T1000 (cell line): ENCODE results near the gene NAGPA.

ENCODE experiments used
- DNase-seq: peaks from one replicate; lab custom pipeline; 2025; ENCODE audit warnings: mixed read lengths; lab: John Stamatoyannopoulos, UW

The NAGPA gene

DNA sequence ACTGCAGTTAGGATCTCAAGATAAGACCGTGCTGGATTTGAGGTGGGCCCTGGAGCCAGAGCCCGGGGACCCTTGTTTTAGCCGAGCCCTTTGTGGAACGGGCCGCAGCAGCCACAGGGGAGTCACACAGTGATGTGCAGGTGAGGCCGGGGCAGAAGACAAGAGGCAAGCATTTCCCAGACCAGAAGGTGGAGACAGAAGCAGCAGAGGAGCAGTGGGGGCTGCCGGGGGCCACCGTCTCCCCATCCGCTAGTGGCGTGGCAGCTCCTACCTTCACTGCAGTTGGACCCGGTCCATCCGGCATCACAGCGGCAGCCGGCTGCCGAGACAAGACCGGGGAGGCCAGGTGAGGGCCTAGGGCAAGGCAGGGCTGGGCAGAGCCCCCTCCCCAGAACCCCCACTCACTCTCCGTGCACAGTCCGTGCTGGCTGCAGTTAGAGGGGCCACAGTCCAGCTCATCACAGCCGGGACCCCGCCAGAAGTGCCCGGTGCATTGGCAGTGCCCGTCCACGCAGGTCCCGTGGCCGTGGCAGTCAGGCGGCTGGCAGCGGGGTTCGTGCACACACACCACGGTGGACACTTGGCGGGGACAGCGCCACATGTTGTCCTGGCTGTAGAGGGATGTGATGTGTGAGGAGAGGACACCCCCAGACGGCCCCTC lies 6.0 kb downstream of the NAGPA start:
- DNase-seq, result no peak

GRCh38 chr16:5027086-5027485 lies 6.6 kb downstream of the NAGPA start:
- no peak for DNase-seq

GRCh38 chr16:5026664-5027063 lies 7.1 kb downstream of the NAGPA start:
- DNase-seq, result no peak

DNA sequence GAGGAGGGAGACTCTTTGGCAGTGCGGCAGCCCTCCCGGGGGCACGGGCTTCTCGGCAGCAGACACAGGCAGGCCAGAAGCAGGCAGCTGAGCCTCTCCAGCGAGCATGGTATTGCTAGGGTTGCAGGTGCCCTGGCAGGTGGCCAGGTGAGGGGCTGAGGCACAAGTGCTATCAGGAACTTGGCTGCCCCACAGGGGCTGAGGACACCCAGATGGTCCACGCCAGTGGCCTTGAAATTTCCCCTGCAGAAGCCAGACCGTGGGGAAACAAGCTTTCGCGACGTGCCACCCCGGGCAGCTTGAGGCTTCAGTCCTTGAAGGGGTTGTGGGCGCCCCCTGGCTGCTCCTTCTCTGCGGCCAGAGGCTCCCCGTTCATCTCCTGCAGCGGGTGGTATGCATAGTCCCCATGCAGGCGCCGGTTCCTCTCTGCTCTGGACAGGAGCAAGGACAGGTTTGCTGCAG lies 8.5 kb downstream of the NAGPA start:
- no peak for DNase-seq

DNA sequence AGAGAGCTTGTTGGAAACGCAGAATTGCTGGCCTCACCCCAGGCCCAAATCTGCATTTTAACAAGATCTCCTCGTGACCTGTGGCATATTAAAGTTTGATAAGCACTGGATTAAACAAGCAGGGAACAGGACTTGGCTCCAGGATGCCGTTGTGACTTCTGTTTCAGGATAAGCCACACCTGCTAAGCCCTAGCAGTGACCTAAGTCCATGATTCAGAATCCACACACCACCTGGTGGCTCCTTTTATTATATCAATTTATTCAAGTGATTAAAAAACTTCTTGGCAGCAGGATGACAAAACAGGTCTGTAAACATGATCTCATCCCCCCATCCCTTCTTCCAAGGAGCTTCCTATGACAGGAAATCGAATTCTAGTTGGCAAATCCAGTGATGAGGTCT lies 9.1 kb downstream of the NAGPA start:
- DNase-seq, result no peak

GRCh38 chr16:5022521-5022920 lies 11.2 kb downstream of the NAGPA start:
- no peak for DNase-seq

- no peak for DNase-seq
Observed at GRCh38 chr16:5020551-5020950, 13.2 kb downstream of the NAGPA start.

- DNase-seq, result no peak
Observed at GRCh38 chr16:5019775-5020174, 14.0 kb downstream of the NAGPA start.

DNA sequence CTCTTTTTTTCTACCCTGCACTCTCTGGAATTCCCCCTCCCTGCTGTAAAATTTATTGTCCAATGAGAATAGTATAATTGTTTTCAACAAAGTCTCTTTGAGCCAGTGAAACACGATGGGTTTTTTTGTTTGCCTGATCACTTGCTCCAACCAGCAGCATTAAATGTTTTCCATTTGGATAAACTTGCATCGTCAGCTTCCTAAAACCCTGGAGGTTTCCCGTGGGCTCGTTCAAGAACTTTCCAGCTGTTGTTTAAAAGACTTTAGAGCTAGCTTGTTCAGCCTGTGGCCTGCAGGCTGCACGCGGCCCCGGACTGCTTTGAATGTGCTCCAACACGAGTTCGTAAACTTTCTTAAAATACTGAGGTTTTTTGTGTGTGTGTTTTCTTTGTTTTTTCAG lies 14.9 kb downstream of the NAGPA start:
- no peak for DNase-seq

DNA sequence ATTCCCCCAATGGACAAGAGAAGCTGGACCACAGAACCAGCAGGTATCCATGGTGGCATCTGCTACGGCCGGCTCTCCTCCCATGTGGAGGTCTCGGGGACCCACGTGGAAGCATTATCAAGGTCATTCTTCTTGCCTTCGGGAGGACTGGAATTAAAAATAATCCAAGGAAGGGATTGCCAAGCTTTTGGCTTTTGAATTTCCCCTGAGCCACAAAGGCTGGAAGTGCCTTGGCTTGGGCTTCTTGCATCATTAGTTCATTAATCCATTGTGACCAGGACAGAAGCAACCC lies 16.1 kb downstream of the NAGPA start:
- DNase-seq, result no peak

GRCh38 chr16:5016967-5017677 lies 16.6 kb downstream of the NAGPA start:
- DNase-seq, result no peak

DNA sequence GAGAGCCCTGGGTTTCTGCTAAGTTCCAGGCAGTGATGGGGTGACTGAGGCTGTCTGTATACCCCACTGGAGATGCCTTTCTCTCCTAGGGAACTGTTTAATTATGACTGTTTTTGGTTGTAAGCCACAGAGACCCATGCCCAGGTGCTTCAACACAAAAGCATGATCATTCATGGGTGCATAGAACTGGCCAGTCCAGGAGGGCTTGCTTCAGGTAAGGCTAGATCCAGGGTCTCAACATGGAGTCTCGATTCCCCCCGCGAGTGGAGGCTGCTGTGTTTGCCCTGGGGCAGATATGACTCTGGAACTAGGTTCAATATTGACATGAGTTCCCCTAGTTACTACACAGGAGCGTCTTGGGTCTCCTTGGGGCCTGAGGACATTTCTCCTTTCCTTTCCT lies 17.8 kb downstream of the NAGPA start:
- DNase-seq, result no peak

GRCh38 chr16:5015351-5015750 lies 18.4 kb downstream of the NAGPA start:
- DNase-seq, result no peak

DNA sequence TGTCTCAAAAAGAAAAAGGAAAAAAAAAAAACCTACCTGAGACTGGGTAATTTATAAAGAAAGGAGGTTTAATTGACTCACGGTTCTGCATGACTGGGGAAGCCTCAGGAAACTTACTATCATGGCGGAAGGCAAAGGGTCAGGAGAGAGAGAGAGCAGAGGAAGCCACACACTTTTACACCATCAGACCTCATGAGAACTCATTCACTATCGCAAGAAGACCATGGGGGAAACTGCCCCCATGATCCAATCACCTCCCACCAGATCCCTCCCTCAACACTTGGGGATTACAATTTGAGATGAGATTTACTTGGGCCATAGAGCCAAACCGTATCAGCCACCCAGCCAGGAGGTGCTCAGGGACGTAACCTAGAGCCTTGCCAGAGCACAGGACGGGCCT lies 20.8 kb downstream of the NAGPA start:
- no peak for DNase-seq

DNA sequence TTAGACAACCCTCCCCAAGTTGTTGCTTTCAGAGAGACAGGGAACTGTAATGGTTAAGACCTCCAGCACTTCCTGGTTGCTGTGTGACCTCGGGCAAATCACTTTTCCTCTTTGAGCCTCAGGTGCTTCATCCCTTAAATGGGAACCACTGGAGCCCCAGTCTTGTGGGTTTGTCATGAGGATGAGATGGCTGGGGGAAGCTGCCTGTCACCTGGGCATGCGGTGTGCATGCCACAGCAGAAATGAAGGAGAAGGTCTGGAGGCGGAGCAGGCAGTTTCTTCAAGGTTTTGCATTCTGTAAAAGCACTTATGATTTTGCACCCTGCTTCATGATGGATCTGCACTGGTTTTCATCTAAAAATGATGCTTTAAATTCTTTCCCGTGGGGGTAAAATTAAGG lies 22.1 kb downstream of the NAGPA start:
- DNase-seq, result no peak

- DNase-seq, result no peak
Observed at GRCh38 chr16:5010576-5011329, 23.0 kb downstream of the NAGPA start.

DNA sequence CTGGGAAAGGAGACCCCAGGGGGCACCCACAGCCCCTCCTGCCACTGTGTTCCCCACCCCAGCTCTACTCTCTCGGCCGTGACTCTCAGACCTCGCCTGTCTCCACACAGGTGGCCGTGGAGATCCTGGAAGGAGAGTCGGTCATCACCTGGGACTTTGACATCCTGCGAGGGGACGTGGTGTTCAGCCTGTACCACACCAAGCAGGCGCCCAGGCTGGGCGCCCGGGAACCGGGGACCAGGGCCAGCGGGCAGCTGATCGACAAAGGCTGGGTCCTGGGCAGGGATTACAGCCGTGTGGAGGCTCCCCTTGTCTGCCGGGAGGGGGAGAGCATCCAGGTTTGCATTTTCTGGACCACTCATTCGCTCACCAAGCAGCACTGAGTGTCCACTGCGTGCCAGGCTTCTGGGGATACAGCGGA lies 25.4 kb downstream of the NAGPA start:
- no peak for DNase-seq

GRCh38 chr16:5007256-5007655 lies 26.5 kb downstream of the NAGPA start:
- no peak for DNase-seq

DNA sequence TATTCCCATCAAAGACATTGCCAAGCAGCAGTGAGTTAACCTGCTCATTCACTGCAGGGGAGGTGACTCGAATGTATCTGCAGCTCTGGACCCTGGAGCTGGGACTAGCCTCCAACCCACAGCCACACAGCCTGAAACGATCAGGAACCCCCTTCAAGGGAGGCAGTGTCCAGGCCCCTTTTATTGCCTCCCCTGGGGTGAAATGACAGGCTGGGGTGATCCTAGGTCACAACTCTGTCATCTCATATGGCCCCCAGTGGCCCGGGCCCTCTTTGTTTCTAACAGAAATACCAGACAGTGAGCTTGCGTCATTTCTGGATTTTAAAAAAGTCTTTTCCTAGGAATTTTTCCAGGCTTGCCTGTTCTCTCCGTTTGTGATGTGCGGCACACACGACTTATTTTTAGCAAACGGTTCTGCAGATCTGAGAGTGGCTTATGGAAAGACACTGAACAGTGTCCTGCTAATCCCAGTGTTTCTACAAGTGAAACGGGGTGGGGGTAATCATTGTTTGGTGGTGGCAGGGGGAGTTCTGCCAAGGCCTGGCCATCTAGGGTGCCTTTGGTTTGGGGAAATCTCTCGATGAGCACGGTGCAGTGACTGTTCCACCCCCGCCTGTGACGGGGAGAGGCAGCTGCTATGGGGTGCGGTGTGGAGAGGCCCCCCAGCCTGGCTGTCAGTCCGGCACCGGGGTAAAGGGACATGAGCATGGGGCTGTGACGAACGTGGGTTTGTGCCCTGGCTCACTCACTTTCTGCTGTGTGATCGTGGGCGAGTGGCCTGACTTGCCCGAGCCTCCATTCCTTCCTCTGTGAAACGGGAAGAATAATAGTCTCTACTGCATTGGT lies 27.2 kb downstream of the NAGPA start:
- no peak for DNase-seq

- DNase-seq, result no peak
Observed at GRCh38 chr16:5005916-5006315, 27.8 kb downstream of the NAGPA start.

- DNase-seq, result no peak
Observed at GRCh38 chr16:5004311-5004710, 29.4 kb downstream of the NAGPA start.

- no peak for DNase-seq
Observed at GRCh38 chr16:5003828-5004227, 29.9 kb downstream of the NAGPA start.
